PC-3 (cell line): ENCODE results near the gene ANKUB1.

Source experiments
- CTCF ChIP-seq: fragments of 300-600 bp; sonication (generic); conservative IDR thresholded peaks from 2 replicates; pipeline ENCODE4 v1.5.1; 2017; ENCODE audit warnings: antibody characterized with exemption, low read depth, mild to moderate bottlenecking, low read length
- EZH2 ChIP-seq: fragments of 300-600 bp; sonication (generic); IDR thresholded peaks from one replicate; pipeline ENCODE4 v1.6.1; 2017; ENCODE audit warnings: antibody characterized with exemption, mild to moderate bottlenecking, low read length; ENCODE audit not compliant: unreplicated experiment
- EZH2phosphoT487 ChIP-seq: fragments of 300-600 bp; sonication (generic); IDR thresholded peaks from 2 replicates; pipeline ENCODE4 v1.6.1; 2018; ENCODE audit warnings: mild to moderate bottlenecking, antibody characterized with exemption, low read length, borderline replicate concordance

- TF ChIP-seq CTCF (no peak), EZH2 (no peak), EZH2phosphoT487 (no peak)
Observed at GRCh38 chr3:149738876-149739275, 53.5 kb downstream of the ANKUB1 start.
